Upper lobe of left lung (tissue), 6 donors: ENCODE measurements around the gene NOS1AP. TPM values are rescaled to one million over a fixed set of nuclear protein-coding genes. Genes with fewer than 3 reads are reported as not detected.
A peak's percentile ranks its signal among the peaks of the same experiment; 100 is the strongest.

Experiments used
- ATAC-seq, 2 donors: fragments of 200-7000 bp; cut with Tn5 transposase; one replicate each; pipeline ENCODE4 v1.9.1; 2022; ENCODE audit warnings: mild to moderate bottlenecking in 2 of 2, moderate library complexity in 2 of 2; ENCODE audit not compliant: low FRiP score in 2 of 2
- DNase-seq, 2 donors: peaks; one replicate each; pipeline ENCODE4 v3.0.0-alpha.2; 2019 to 2020
- H3K27ac ChIP-seq, 4 donors: fragments of 200-600 bp; sonication (generic); one replicate each; pipeline ENCODE4 v1.5.1; 2016 to 2019
- H3K27me3 ChIP-seq, 4 donors: fragments of 200-600 bp; sonication (generic); one replicate each; pipeline ENCODE4 v1.5.1; 2017 to 2019
- H3K36me3 ChIP-seq, 4 donors: fragments of 200-600 bp; sonication (generic); one replicate each; pipeline ENCODE4 v1.5.1; 2016 to 2019
- H3K4me1 ChIP-seq, 4 donors: fragments of 200-600 bp; sonication (generic); one replicate each; pipeline ENCODE4 v1.5.1; 2018 to 2019
- H3K4me3 ChIP-seq, 4 donors: fragments of 200-600 bp; sonication (generic); one replicate each; pipeline ENCODE4 v1.5.1; 2017 to 2019; ENCODE audit warnings: mild to moderate bottlenecking in 2 of 4, moderate library complexity in 1 of 4
- H3K9me3 ChIP-seq, 4 donors: fragments of 200-600 bp; sonication (generic); one replicate each; pipeline ENCODE4 v1.5.1; 2018 to 2019
- EP300 ChIP-seq, 4 donors: sonication (generic); formaldehyde crosslinking; IDR thresholded peaks; one replicate each; pipeline ENCODE4 v1.5.1; 2017; ENCODE audit warnings: antibody characterized with exemption in 4 of 4, control low read depth in 2 of 4
- POLR2A ChIP-seq, 4 donors: fragments of 450-650 bp; IDR thresholded peaks; one replicate each; pipeline ENCODE4 v1.5.1; 2016 to 2017; ENCODE audit warnings: antibody characterized with exemption in 4 of 4, mild to moderate bottlenecking in 2 of 4
- POLR2AphosphoS5 ChIP-seq, 2 donors: sonication (generic); formaldehyde crosslinking; IDR thresholded peaks; one replicate each; pipeline ENCODE4 v1.5.1; 2017; ENCODE audit warnings: antibody characterized with exemption in 2 of 2
- WGBS, 2 donors: methylation state at CpG; one replicate each; pipeline ENCODE4 v1.1.5; 2017 to 2018; 5-methylcytosine and 5-hydroxymethylcytosine counted together
- total RNA-seq, 6 donors: library from RNA; depleted of rRNA in 4 of 6; stranded (reverse); fragments of >200 nt in 4 of 6; gene quantifications; one replicate each; pipeline versions ENCODE4 v1.1.0 to v1.2.1, GENCODE V29; 2016 to 2021
- TF ChIP-seq, protein P1 (sequence below), 6 experiments: fragments of 450-650 bp in 4 of 6; fragments of 200-600 bp in 2 of 6; sonication (generic) in 2 of 6; IDR thresholded peaks; one replicate each; pipeline ENCODE4 v1.5.1; 2016 to 2019; ENCODE audit warnings: antibody characterized with exemption in 6 of 6
- donor health status: DM: no; HTN: no; CAD: no; lungs with moderate emphysema.
- donor health status: DM: no; HTN: yes; CAD: no; lungs with severe emphysema.

The NOS1AP gene
- total RNA-seq, 6 donors from 2014 or later, result 5.3 to 16.4 (median 6.5) TPM

DNA sequence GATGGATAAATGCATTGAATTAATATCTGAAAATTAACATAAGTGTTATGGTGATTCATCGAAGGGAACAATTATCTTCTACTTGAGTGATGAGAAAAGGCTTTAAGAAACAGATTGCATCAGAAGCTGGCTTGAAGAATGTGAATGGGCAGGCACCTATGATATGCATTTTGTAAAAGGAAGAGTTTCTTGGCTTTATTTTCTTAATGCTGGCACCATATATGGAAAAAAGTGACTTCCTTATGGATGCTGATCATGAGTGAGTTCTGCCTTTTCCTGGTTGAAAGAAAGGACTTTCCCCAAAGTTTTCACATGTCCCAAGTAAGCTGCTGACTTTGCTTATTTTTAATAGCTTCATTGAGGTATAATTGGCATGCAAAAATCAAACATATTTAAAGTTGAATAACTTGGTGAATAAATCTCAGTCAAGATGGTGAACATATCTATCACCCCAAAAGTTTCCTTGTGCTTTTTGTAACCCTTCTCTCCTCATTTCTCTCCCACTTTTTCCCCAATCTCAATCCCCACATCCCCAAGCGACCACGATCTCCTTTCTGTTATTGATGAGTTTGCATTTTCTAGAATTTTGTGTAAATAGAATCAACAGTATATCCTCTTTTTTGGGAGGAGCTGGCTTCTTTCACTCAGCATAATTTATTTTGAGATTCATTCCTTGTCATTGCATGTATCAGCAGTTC, 233.0 kb downstream of the NOS1AP start:
- H3K27ac ChIP-seq, result no peak overlapping the region
- 87 to 91% methylated on average over 3 of the region's 3 CpGs for WGBS, 2 donors
- H3K27me3 ChIP-seq, result no peaks in the 10 kb centered on the region
- ATAC-seq, result no peak
- no peak overlapping the region for H3K4me3 ChIP-seq
- no peak for DNase-seq
- peaks cover 0 to 4% (median 2%) of the 10 kb centered on the region in 4 donors for H3K4me1 ChIP-seq
- H3K36me3 ChIP-seq, result no peaks in the 10 kb centered on the region
- H3K9me3 ChIP-seq, result no peaks in the 10 kb centered on the region
- TF ChIP-seq, protein P1, sequence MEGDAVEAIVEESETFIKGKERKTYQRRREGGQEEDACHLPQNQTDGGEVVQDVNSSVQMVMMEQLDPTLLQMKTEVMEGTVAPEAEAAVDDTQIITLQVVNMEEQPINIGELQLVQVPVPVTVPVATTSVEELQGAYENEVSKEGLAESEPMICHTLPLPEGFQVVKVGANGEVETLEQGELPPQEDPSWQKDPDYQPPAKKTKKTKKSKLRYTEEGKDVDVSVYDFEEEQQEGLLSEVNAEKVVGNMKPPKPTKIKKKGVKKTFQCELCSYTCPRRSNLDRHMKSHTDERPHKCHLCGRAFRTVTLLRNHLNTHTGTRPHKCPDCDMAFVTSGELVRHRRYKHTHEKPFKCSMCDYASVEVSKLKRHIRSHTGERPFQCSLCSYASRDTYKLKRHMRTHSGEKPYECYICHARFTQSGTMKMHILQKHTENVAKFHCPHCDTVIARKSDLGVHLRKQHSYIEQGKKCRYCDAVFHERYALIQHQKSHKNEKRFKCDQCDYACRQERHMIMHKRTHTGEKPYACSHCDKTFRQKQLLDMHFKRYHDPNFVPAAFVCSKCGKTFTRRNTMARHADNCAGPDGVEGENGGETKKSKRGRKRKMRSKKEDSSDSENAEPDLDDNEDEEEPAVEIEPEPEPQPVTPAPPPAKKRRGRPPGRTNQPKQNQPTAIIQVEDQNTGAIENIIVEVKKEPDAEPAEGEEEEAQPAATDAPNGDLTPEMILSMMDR (IDR thresholded peaks at IDR 0.05), result no peak
- no peak for TF ChIP-seq EP300 (IDR thresholded peaks at IDR 0.05)

DNA sequence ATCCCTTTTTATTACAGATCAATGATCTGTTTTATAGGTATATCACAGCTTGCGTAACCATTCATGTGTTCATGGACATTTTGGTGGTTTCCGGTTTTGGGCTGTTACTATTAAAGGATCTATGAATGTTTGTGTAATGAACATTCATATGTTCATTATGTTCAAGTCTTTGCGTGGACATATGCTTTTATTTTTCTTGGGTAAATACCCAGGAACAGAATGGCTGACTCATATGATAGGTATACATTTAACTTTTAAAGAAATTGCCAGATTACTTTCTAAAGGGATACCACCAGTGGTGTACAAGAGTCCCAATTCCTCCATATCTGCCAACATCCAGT, 233.5 kb downstream of the NOS1AP start:
- Histone ChIP-seq H3K27ac (no peak overlapping the region), H3K4me1 (peaks cover 0 to 4% (median 2%) of the 10 kb centered on the region in 4 donors), H3K9me3 (no peaks in the 10 kb centered on the region), H3K36me3 (no peaks in the 10 kb centered on the region), H3K4me3 (no peak overlapping the region), H3K27me3 (no peaks in the 10 kb centered on the region)
- no peak for ATAC-seq
- DNase-seq, result no peak
- TF ChIP-seq EP300 (IDR thresholded peaks at IDR 0.05) (no peak), POLR2A (IDR thresholded peaks at IDR 0.05) (no peak), POLR2AphosphoS5 (IDR thresholded peaks at IDR 0.05) (no peak)
- TF ChIP-seq, protein P1 (IDR thresholded peaks at IDR 0.05), result no peak
- WGBS, 2 donors, result 92 to 95% methylated on average over 3 of the region's 3 CpGs

DNA sequence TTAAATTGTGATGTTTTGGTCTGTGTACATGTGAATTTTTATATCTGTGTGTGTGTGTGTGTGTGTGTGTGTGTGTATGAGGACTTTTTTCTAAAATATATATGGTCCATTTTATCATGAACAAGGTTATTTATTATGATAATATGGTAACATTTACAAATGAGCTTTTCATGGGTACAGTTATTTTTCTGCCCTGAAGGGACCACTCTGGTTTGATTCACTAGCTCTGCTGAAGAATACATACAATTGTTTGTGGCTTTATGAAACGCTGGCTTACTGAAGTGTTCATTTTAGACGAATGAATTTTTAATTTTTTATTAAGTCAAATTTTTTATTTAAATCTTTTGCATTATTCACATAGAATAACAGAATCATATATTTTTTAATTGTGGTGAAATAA, 235.2 kb downstream of the NOS1AP start:
- TF ChIP-seq POLR2AphosphoS5 (IDR thresholded peaks at IDR 0.05) (no peak), EP300 (IDR thresholded peaks at IDR 0.05) (no peak), POLR2A (IDR thresholded peaks at IDR 0.05) (no peak)
- TF ChIP-seq, protein P1 (IDR thresholded peaks at IDR 0.05), result no peak
- no peak overlapping the region for H3K27ac ChIP-seq
- WGBS, 2 donors, result 90 to 92% methylated on average over 2 of the region's 2 CpGs

DNA sequence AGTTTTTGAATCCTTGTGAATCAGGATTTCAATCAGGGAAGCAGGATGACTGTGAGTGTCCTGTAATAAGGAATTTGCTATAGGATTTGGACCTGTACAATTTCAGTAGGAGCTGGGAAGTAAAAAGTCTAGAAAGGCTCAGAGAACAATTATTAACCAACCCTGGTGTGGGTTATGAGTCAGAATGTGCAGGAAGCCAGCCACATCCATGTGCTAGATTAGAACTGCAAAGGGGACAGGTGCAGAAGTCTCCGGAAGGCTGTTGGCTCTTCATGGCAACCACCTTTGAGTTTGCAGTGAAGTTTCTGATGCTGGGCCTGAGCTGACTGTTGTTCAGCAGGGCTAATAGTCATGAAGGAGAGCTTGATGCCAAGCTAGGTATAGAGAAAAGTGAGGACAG, 236.5 kb downstream of the NOS1AP start:
- H3K36me3 ChIP-seq, result no peaks in the 10 kb centered on the region
- no peaks in the 10 kb centered on the region for H3K9me3 ChIP-seq
- no peaks in the 10 kb centered on the region for H3K27me3 ChIP-seq
- ATAC-seq (no peak), DNase-seq (no peak)
- H3K4me3 ChIP-seq, result no peak overlapping the region
- H3K4me1 ChIP-seq, result no peaks in the 10 kb centered on the region
- TF ChIP-seq POLR2A (IDR thresholded peaks at IDR 0.05) (no peak), POLR2AphosphoS5 (IDR thresholded peaks at IDR 0.05) (no peak), EP300 (IDR thresholded peaks at IDR 0.05) (no peak)
- TF ChIP-seq, protein P1 (IDR thresholded peaks at IDR 0.05), result no peak
- H3K27ac ChIP-seq, result no peak overlapping the region
- 86 to 92% methylated on average over 1 of the region's 1 CpG for WGBS, 2 donors

More for the DNA sequence above, 235.2 kb downstream of the NOS1AP start:
- no peak for ATAC-seq
- no peaks in the 10 kb centered on the region for H3K36me3 ChIP-seq
- no peaks in the 10 kb centered on the region for H3K9me3 ChIP-seq
- no peaks in the 10 kb centered on the region for H3K27me3 ChIP-seq
- no peak for DNase-seq
- H3K4me3 ChIP-seq, result no peak overlapping the region
- peaks cover 0 to 4% (median 2%) of the 10 kb centered on the region in 4 donors for H3K4me1 ChIP-seq

DNA sequence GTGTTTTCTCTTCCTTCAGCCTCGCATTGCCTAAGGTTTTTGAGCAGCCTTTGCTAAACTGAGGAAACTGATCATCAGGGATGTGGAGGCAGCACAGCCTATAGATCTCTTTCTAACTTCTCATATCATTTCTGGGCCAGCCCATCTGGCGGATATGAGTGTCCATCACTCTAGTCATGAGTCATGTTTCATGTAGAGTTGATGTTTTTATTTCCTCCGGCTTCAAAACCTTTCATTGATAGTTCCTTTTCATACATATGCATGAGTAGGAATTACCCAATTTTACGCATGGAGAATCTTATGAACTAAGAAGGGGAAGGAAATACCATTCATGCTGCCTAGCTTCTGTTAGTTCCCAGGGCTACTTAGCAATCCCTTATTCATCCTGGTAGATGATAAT, 240.8 kb downstream of the NOS1AP start:
- Histone ChIP-seq H3K9me3 (no peaks in the 10 kb centered on the region), H3K27me3 (no peaks in the 10 kb centered on the region), H3K4me3 (no peak overlapping the region), H3K36me3 (no peaks in the 10 kb centered on the region), H3K27ac (no peak overlapping the region), H3K4me1 (no peaks in the 10 kb centered on the region)
- no peak for DNase-seq
- ATAC-seq, result peak in 1 of 2 donors; percentile 14
- WGBS, 2 donors, result 71 to 81% methylated on average over 4 of the region's 4 CpGs
- TF ChIP-seq EP300 (IDR thresholded peaks at IDR 0.05) (no peak), POLR2A (IDR thresholded peaks at IDR 0.05) (no peak), POLR2AphosphoS5 (IDR thresholded peaks at IDR 0.05) (no peak)
- TF ChIP-seq, protein P1 (IDR thresholded peaks at IDR 0.05), result no peak
